ENCODE measurements around the gene SRCIN1. TPM values are rescaled to one million over a fixed set of nuclear protein-coding genes. Genes with fewer than 3 reads are reported as not detected.

Gene SRCIN1
- total RNA-seq, 4 donors from 2014 or later: 0.44 to 5.4 (median 1.5) TPM

DNA sequence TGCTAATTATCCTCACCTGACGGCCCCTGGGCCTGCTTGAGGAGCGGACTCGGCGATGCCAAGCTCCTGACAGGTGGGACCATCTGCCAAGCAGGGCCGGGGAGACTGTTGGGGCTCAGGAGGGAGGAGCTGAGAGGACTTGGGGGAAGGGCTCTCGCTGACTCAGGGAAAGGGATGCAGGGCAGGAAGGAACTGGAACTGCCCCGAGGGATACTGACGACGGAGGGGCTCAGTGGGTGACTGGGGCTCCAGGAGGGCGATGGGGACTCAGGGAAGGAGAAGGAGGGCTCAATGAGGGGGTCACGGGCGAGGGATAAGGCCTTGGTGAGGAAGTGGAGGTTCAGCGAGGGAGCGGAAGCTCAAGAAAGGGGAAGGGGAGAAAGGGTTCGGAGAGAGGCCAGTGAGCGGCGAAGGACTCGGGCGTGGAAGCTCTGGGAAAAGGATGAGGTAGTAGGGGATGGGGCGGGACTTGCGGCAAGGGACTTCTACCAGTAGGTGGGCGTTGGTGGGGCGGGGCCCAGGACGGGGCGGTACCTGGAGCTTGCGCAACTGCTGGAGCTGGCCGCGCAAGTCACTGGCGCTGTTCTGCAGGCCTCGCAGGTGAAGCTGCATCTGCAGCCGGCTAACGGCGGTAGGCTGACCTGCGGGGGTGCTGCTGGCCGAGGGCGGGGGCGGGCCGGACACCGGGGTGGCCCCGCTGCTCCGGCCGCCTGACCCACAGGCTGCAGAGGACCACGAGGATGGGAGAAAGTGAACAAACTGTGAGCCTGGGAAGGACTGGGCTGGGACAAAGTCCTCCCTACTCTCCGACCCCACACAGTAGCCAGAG lies 46.5 kb downstream of the SRCIN1 start:
- Histone ChIP-seq H3K36me3 (no peaks in the 10 kb centered on the region), H3K27ac (peak overlapping the region in 2 of 4 donors; percentile 57 to 75), H3K27me3 (peaks cover 0 to 42% of the 10 kb centered on the region in 2 donors), H3K4me1 (peaks cover 0 to 36% (median 16%) of the 10 kb centered on the region in 4 donors), H3K4me3 (peak overlapping the region; percentile 25 to 55 (median 43)), H3K9me3 (no peaks in the 10 kb centered on the region)
- TF ChIP-seq CTCF (IDR thresholded peaks at IDR 0.05): peak in 2 of 5 experiments; percentile 21 to 27
- peak in 1 of 2 donors; percentile 45 for TF ChIP-seq POLR2A (IDR thresholded peaks at IDR 0.05)
- no peak for TF ChIP-seq EP300 (IDR thresholded peaks at IDR 0.05)
- DNase-seq (ENCODE audit: low spot score in 2 of 2): peak; percentile 67 to 72
- 41 to 46% methylated on average over 35 to 41 of the region's 44 CpGs for WGBS, 2 donors

GRCh38 chr17:38558728-38559050 lies 47.1 kb downstream of the SRCIN1 start:
- Histone ChIP-seq H3K9me3 (no peaks in the 10 kb centered on the region), H3K36me3 (no peaks in the 10 kb centered on the region), H3K4me1 (peaks cover 0 to 36% (median 16%) of the 10 kb centered on the region in 4 donors), H3K27ac (peak overlapping the region in 2 of 4 donors; percentile 57 to 75), H3K27me3 (peaks cover 0 to 36% of the 10 kb centered on the region in 2 donors), H3K4me3 (peak overlapping the region; percentile 25 to 55 (median 43))
- TF ChIP-seq POLR2A (IDR thresholded peaks at IDR 0.05) (no peak), EP300 (IDR thresholded peaks at IDR 0.05) (no peak), CTCF (IDR thresholded peaks at IDR 0.05) (no peak)
- peak in 1 of 2 donors; percentile 6 for DNase-seq (ENCODE audit: low spot score in 2 of 2)
- 11 to 16% methylated on average over 8 to 10 of the region's 10 CpGs for WGBS, 2 donors

- H3K27ac ChIP-seq: peak overlapping the region in 2 of 4 donors; percentile 58 to 75
Measured at GRCh38 chr17:38557836-38558727, 47.7 kb downstream of the SRCIN1 start.

GRCh38 chr17:38557396-38557795 lies 48.4 kb downstream of the SRCIN1 start:
- Histone ChIP-seq H3K9me3 (no peaks in the 10 kb centered on the region), H3K36me3 (no peaks in the 10 kb centered on the region), H3K27me3 (peaks cover 0 to 23% of the 10 kb centered on the region in 2 donors), H3K27ac (peak overlapping the region in 2 of 4 donors; percentile 58 to 75), H3K4me3 (peak overlapping the region in 3 of 4 donors; percentile 25 to 55 (median 54)), H3K4me1 (peaks cover 0 to 31% (median 16%) of the 10 kb centered on the region in 4 donors)
- DNase-seq (ENCODE audit: low spot score in 2 of 2): no peak
- 65 to 67% methylated on average over 6 of the region's 6 CpGs for WGBS, 2 donors
- TF ChIP-seq POLR2A (IDR thresholded peaks at IDR 0.05): no peak
- no peak for TF ChIP-seq CTCF (IDR thresholded peaks at IDR 0.05)
- TF ChIP-seq EP300 (IDR thresholded peaks at IDR 0.05): no peak

More at GRCh38 chr17:38557836-38558727, 47.7 kb downstream of the SRCIN1 start:
- Histone ChIP-seq H3K4me3 (peak overlapping the region; percentile 25 to 55 (median 43)), H3K27me3 (peaks cover 0 to 30% of the 10 kb centered on the region in 2 donors), H3K4me1 (peaks cover 0 to 31% (median 16%) of the 10 kb centered on the region in 4 donors), H3K36me3 (no peaks in the 10 kb centered on the region), H3K9me3 (no peaks in the 10 kb centered on the region)
- DNase-seq (ENCODE audit: low spot score in 2 of 2): peak; percentile 76 to 81
- peak in 1 of 2 donors; percentile 42 for TF ChIP-seq EP300 (IDR thresholded peaks at IDR 0.05)
- peak in 1 of 2 donors; percentile 40 for TF ChIP-seq POLR2A (IDR thresholded peaks at IDR 0.05)
- peak; percentile 89 to 98 (median 94) for TF ChIP-seq CTCF (IDR thresholded peaks at IDR 0.05)
- WGBS, 2 donors: 3% methylated on average over 35 to 45 of the region's 52 CpGs
